ENCODE results near the gene TRIM33. TPM values are rescaled to one million over a fixed set of nuclear protein-coding genes. Genes with fewer than 3 reads are reported as not detected.

The TRIM33 gene
- total RNA-seq, 1 experiment from 2014 or later = 41.2 TPM

DNA sequence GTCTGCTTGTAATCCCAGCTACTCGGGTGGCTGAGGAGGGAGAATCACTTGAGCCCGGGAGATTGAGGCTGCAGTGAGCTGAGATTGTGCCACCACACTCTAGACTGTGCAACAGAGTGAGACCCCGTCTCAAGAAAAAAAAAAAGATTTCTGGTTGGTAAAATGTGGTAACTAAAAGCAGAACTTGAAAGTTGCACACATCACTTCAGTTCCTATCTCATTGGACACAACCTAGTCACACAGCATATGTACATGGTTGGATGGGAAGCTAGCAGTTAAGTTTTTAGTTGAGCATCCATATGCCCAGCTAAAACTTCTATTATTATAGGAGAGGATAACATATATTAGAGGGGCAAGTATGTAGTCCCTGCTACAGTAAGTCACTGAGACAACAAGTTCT is 48.4 kb upstream of the TRIM33 start (continued):
- no peak for TF ChIP-seq FOSL1 (IDR thresholded peaks at IDR 0.05; ENCODE audit: low read depth)

DNA sequence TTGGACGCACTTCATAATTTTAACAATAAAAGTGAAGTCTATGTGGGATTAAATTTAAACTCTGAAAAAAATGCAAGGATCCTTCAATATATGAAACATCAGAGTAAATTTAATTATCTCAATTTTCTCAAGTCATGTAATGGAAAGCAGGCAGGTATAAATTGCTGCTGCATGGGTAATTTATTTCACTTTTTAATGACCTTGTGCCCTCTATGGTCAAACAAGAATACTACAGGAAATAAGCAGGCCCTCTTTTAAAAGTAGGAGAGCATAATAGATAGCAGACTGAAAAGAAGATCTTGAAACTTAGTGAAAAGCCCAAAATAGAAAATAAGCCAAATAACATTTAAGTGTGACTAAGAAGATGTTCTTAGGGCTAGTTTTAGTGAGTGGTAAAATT is 47.5 kb upstream of the TRIM33 start:
- H4K20me1 ChIP-seq (ENCODE audit: insufficient read depth) = no peaks in the 10 kb centered on the region
- POLR2A ChIA-PET = no interaction called here
- intact Hi-C loops (cut with micrococcal nuclease) = loop anchor here (2.0 kb wide), 2 partner anchors 212 to 580 kb away; partner anchors contain the start of gene OLFML3
- H3K9me2 ChIP-seq (ENCODE audit: insufficient read depth) = no peaks in the 10 kb centered on the region
- H3K27ac ChIP-seq (ENCODE audit: low read depth, low read length) = no peak overlapping the region
- no TSS peak for BruUV-seq (replicated peaks)
- no peak overlapping the region for H2AFZ ChIP-seq (ENCODE audit: low read depth, low read length, poor library complexity, severe bottlenecking)
- no peak overlapping the region for H3K9ac ChIP-seq (ENCODE audit: low read length)
- DNase-seq (ENCODE audit: low read depth, low spot score) = peak; percentile 6
- CTCF ChIA-PET = interaction anchor here (0.6 to 1.2 kb wide), 3 partner anchors 9 to 212 kb away, joined by 3 to 4 read pairs (median 3); no protein-coding TSS in a partner anchor
- TF ChIP-seq RAD21 (IDR thresholded peaks at IDR 0.05; ENCODE audit: low read depth) (peak; percentile 65), ZFX (IDR thresholded peaks at IDR 0.05) (no peak), POLR2A (IDR thresholded peaks at IDR 0.05; ENCODE audit: borderline replicate concordance, extremely low read depth, insufficient read depth, insufficient read length) (no peak), EGR1 (IDR thresholded peaks at IDR 0.05; ENCODE audit: low read depth) (no peak)
- TF ChIP-seq, protein P1, sequence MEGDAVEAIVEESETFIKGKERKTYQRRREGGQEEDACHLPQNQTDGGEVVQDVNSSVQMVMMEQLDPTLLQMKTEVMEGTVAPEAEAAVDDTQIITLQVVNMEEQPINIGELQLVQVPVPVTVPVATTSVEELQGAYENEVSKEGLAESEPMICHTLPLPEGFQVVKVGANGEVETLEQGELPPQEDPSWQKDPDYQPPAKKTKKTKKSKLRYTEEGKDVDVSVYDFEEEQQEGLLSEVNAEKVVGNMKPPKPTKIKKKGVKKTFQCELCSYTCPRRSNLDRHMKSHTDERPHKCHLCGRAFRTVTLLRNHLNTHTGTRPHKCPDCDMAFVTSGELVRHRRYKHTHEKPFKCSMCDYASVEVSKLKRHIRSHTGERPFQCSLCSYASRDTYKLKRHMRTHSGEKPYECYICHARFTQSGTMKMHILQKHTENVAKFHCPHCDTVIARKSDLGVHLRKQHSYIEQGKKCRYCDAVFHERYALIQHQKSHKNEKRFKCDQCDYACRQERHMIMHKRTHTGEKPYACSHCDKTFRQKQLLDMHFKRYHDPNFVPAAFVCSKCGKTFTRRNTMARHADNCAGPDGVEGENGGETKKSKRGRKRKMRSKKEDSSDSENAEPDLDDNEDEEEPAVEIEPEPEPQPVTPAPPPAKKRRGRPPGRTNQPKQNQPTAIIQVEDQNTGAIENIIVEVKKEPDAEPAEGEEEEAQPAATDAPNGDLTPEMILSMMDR (IDR thresholded peaks at IDR 0.05 in 2 of 3, conservative IDR thresholded peaks at IDR 0.05 in 1 of 3; ENCODE audit: borderline replicate concordance in 1 of 3, insufficient read depth in 1 of 3, low read depth in 2 of 3, low read length in 2 of 3) = peak; percentile 23 to 67 (median 51); a peak in 4 of 6 replicates
- no peak overlapping the region for H3K4me2 ChIP-seq (ENCODE audit: low read length)
- H3K9me3 ChIP-seq (ENCODE audit: control insufficient read depth in 1 of 2, insufficient read depth in 1 of 2, low read depth in 1 of 2, low read length in 2 of 2) = no peaks in the 10 kb centered on the region
- H3K36me3 ChIP-seq (ENCODE audit: control insufficient read depth in 1 of 2, insufficient read depth in 2 of 2, low read length in 2 of 2) = no peaks in the 10 kb centered on the region
- no peaks in the 10 kb centered on the region for H3K4me1 ChIP-seq (ENCODE audit: control insufficient read depth in 1 of 2, insufficient read depth in 2 of 2, low read length in 2 of 2)
- ATAC-seq = peak; percentile 55; the same call in 1 of the 2 replicates
- RAD21 ChIA-PET (ENCODE audit: low non-redundant PET in 1 of 2, low total read pairs in 2 of 2, uncharacterized antibody in 2 of 2, unreplicated experiment in 2 of 2) = no interaction called here
- H3K4me3 ChIP-seq (replicated peaks in 1 of 2; ENCODE audit: low read depth in 1 of 2, low read length in 2 of 2) = no peak overlapping the region
- H3K27me3 ChIP-seq (ENCODE audit: insufficient read depth, low read length) = no peaks in the 10 kb centered on the region
- H3K79me2 ChIP-seq (ENCODE audit: insufficient read depth, low read length) = no peaks in the 10 kb centered on the region

DNA sequence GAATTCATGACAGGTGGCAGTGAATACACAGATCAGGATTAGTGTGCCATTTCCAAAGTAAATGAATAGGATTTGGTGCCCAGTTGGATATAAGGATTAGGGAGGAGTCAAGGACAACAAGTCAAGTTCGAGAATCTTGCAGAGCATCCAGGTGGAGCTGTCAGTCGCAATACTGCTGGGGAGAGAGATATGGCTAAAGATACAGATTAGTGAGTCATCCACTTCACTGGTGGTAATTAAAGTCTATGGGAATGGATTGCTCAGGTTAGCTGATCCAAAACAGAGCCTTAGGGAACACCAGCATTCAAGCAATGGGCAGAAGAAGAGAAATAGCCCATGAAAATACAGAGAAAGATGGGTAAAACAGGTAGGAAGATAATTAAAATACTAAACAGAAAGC is 43.6 kb upstream of the TRIM33 start:
- ChIA-PET POLR2A (no interaction called here), CTCF (no interaction called here), RAD21 (ENCODE audit: low non-redundant PET in 1 of 2, low total read pairs in 2 of 2, uncharacterized antibody in 2 of 2, unreplicated experiment in 2 of 2) (no interaction called here)
- Histone ChIP-seq H2AFZ (ENCODE audit: low read depth, low read length, poor library complexity, severe bottlenecking) (no peak overlapping the region), H3K36me3 (ENCODE audit: control insufficient read depth in 1 of 2, insufficient read depth in 2 of 2, low read length in 2 of 2) (no peaks in the 10 kb centered on the region), H3K9me2 (ENCODE audit: insufficient read depth) (no peaks in the 10 kb centered on the region), H3K4me3 (replicated peaks in 1 of 2; ENCODE audit: low read depth in 1 of 2, low read length in 2 of 2) (no peak overlapping the region), H3K9me3 (ENCODE audit: control insufficient read depth in 1 of 2, insufficient read depth in 1 of 2, low read depth in 1 of 2, low read length in 2 of 2) (no peaks in the 10 kb centered on the region), H3K4me1 (ENCODE audit: control insufficient read depth in 1 of 2, insufficient read depth in 2 of 2, low read length in 2 of 2) (no peaks in the 10 kb centered on the region), H3K9ac (ENCODE audit: low read length) (no peak overlapping the region), H3K27me3 (ENCODE audit: insufficient read depth, low read length) (no peaks in the 10 kb centered on the region), H4K20me1 (ENCODE audit: insufficient read depth) (no peaks in the 10 kb centered on the region), H3K27ac (ENCODE audit: low read depth, low read length) (no peak overlapping the region), H3K4me2 (ENCODE audit: low read length) (no peak overlapping the region), H3K79me2 (ENCODE audit: insufficient read depth, low read length) (no peaks in the 10 kb centered on the region)
- DNase-seq (ENCODE audit: low read depth, low spot score) = no peak
- no TSS peak for BruUV-seq (replicated peaks)
- intact Hi-C loops (cut with micrococcal nuclease) = no loop called here
- TF ChIP-seq SP1 (IDR thresholded peaks at IDR 0.05; ENCODE audit: low read depth) = no peak
- TF ChIP-seq CBX3 (IDR thresholded peaks at IDR 0.05; ENCODE audit: low read depth) = no peak
- ATAC-seq = no peak
